Neutrophil (primary cell): ENCODE measurements around the gene ARRDC5.

Experiments used
- H3K27ac ChIP-seq: fragments of 200-600 bp; sonication (generic); 2 replicates; pipeline ENCODE4 v1.5.1; 2016; ENCODE audit warnings: mild to moderate bottlenecking, moderate library complexity
- H3K27me3 ChIP-seq: fragments of 200-600 bp; sonication (generic); 2 replicates; pipeline ENCODE4 v1.6.0; 2016; ENCODE audit warnings: mild to moderate bottlenecking
- H3K36me3 ChIP-seq: fragments of 200-600 bp; sonication (generic); 2 replicates; pipeline ENCODE4 v1.5.1; 2017
- H3K4me1 ChIP-seq, 2 experiments: fragments of 200-600 bp in 1 of 2; sonication (generic) in 1 of 2; 1 replicate in 1 of 2; 2 replicates in 1 of 2; pipeline versions ENCODE4 v1.5.1 to v1.6.1; 2013 to 2016; ENCODE audit warnings: low read depth in 1 of 2, low read length in 1 of 2, mild to moderate bottlenecking in 1 of 2, moderate library complexity in 1 of 2; ENCODE audit not compliant: control insufficient read depth in 1 of 2, insufficient read depth in 1 of 2
- H3K4me3 ChIP-seq, 2 experiments: fragments of 200-600 bp in 1 of 2; sonication (generic) in 1 of 2; 1 replicate in 1 of 2; 2 replicates in 1 of 2; pipeline ENCODE4 v1.5.1; 2013 to 2016; ENCODE audit warnings: low read depth in 1 of 2, low read length in 1 of 2, mild to moderate bottlenecking in 1 of 2, moderate library complexity in 1 of 2
- H3K9me3 ChIP-seq: fragments of 200-600 bp; sonication (generic); 2 replicates; pipeline ENCODE4 v1.5.1; 2016
- TF ChIP-seq, protein P1 (sequence below): fragments of 200-600 bp; sonication (generic); IDR thresholded peaks from 2 replicates; pipeline ENCODE4 v1.5.1; 2016; ENCODE audit warnings: antibody characterized with exemption

The ARRDC5 gene

DNA sequence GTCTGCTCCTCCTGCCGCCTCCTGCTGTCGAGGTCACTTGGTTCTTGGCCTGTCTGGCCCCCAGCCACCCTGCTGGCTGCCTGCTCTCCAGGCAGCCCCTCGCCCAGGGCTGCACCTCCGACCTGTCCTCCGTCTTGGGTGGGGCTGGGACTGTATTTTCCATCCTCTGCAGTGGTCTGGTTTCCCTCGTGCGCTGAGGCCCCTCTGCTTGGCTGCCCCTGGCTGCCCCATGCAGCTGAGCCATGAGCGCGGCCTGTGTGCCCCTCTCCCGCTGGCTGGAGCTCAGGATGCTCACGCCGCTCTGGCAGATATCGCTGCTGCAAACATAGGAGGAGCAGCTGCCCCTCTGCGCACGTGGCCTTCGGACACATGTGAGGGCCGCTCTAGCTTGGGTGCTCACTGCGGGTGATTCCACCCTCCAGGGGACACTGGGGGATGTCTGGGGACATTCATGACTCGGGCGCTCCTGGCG is 20.6 kb upstream of the ARRDC5 start:
- Histone ChIP-seq H3K4me3 (peak overlapping the region; percentile 38 to 48), H3K36me3 (no peaks in the 10 kb centered on the region), H3K4me1 (peaks cover 45% of the 10 kb centered on the region in 2 experiments), H3K9me3 (no peaks in the 10 kb centered on the region), H3K27me3 (no peaks in the 10 kb centered on the region), H3K27ac (peak overlapping the region; percentile 84)
- TF ChIP-seq, protein P1, sequence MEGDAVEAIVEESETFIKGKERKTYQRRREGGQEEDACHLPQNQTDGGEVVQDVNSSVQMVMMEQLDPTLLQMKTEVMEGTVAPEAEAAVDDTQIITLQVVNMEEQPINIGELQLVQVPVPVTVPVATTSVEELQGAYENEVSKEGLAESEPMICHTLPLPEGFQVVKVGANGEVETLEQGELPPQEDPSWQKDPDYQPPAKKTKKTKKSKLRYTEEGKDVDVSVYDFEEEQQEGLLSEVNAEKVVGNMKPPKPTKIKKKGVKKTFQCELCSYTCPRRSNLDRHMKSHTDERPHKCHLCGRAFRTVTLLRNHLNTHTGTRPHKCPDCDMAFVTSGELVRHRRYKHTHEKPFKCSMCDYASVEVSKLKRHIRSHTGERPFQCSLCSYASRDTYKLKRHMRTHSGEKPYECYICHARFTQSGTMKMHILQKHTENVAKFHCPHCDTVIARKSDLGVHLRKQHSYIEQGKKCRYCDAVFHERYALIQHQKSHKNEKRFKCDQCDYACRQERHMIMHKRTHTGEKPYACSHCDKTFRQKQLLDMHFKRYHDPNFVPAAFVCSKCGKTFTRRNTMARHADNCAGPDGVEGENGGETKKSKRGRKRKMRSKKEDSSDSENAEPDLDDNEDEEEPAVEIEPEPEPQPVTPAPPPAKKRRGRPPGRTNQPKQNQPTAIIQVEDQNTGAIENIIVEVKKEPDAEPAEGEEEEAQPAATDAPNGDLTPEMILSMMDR, result no peak

GRCh38 chr19:4922530-4923275 is 20.0 kb upstream of the ARRDC5 start:
- no peaks in the 10 kb centered on the region for H3K36me3 ChIP-seq
- peak overlapping the region; percentile 84 for H3K27ac ChIP-seq
- no peaks in the 10 kb centered on the region for H3K9me3 ChIP-seq
- H3K4me1 ChIP-seq, result peaks cover 45% of the 10 kb centered on the region in 2 experiments
- H3K4me3 ChIP-seq, result peak overlapping the region; percentile 38 to 48
- no peaks in the 10 kb centered on the region for H3K27me3 ChIP-seq
- TF ChIP-seq, protein P1, result no peak

DNA sequence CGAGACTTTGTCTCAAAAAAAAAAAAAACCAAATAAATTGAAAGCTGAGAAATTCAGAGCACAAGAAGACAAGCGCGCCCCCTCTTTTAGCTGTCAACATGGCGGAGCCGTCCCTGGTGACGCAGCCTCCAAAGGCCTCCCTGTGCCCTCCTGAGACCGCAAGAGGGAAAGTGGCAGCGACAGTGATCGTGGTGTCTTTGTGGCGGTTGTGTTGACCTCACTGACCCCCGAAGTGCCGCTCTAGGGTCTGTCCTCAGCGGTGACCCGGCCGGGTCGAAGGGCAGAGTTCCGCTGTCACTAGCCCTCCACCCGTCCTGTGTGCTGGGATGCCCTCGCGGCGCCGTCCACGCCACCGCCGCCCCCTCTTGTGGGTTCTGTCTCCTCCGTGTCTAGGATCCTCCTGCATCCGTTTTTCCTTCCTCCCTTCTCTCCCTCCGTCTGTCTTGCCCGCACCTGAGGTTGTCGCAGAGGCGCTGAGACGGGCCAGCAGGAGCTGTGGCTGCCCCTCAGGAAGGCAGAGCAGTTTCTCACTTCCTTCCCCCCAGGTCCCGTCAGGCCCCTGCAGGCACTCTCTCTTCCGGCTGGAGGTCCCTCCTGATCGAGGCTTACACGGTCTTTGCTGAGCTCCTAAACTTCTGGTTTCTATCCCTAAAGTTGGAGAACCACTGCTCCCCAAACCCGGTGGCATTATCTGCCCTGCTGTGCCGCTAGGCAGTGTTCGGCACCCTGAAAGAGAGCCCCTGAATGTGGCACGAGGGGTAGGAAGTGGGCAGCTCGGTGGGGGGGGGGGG is 13.8 kb upstream of the ARRDC5 start:
- H3K27me3 ChIP-seq, result no peaks in the 10 kb centered on the region
- H3K4me1 ChIP-seq, result peaks cover 57 to 61% of the 10 kb centered on the region in 2 experiments
- H3K36me3 ChIP-seq, result no peaks in the 10 kb centered on the region
- peak overlapping the region; percentile 91 for H3K27ac ChIP-seq
- H3K9me3 ChIP-seq, result no peaks in the 10 kb centered on the region
- peak overlapping the region; percentile 68 to 85 for H3K4me3 ChIP-seq
- TF ChIP-seq, protein P1, result no peak

GRCh38 chr19:4914736-4915501 is 12.2 kb upstream of the ARRDC5 start:
- peak overlapping the region; percentile 68 to 85 for H3K4me3 ChIP-seq
- H3K27ac ChIP-seq, result peak overlapping the region; percentile 91
- H3K9me3 ChIP-seq, result no peaks in the 10 kb centered on the region
- no peaks in the 10 kb centered on the region for H3K27me3 ChIP-seq
- TF ChIP-seq, protein P1, result no peak
- H3K4me1 ChIP-seq, result peaks cover 66 to 70% of the 10 kb centered on the region in 2 experiments
- H3K36me3 ChIP-seq, result no peaks in the 10 kb centered on the region

DNA sequence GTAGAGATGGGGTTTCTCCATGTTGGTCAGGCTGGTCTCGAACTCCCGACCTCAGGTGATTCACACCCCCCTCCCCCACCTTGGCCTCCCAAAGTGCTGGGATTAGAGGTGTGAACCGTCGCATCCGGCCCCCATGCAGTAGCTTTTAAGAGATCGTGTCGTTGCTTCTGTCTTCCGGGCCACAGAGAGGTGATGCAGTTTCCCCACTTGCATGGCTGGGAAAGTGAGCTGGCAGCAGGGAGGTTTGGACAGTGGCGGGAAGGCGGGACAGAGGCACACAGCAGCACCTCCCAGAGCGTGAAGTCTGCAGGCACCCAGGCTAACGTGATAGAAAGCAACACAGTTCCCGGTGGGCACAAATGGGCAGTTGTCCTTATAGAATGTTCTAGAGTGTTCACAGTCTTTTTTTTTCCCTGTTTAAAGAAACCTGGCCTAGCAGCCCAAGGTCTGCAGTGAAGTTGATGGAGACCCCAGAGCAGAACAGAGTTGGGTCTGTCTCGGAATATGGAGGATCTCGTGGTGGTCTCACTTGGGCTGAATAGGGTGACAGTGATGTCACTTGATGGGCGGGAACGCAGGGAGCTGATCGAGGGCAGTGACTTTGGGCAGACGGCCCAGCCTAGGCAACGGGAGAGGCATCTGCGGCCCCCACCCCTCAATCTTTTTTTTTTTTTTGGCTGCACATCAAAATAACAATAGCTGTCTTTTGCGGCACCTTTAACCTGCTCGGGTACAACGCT is 11.5 kb upstream of the ARRDC5 start:
- TF ChIP-seq, protein P1, result no peak
- H3K4me3 ChIP-seq, result peak overlapping the region; percentile 68 to 85
- H3K9me3 ChIP-seq, result no peaks in the 10 kb centered on the region
- H3K36me3 ChIP-seq, result no peaks in the 10 kb centered on the region
- no peaks in the 10 kb centered on the region for H3K27me3 ChIP-seq
- H3K4me1 ChIP-seq, result peaks cover 72 to 74% of the 10 kb centered on the region in 2 experiments
- peak overlapping the region; percentile 91 for H3K27ac ChIP-seq
